Measurements from ENCODE around the gene ABR. TPM values are rescaled to one million over a fixed set of nuclear protein-coding genes. Genes with fewer than 3 reads are reported as not detected.

Gene ABR
- total RNA-seq, 1 experiment from 2014 or later = 172 TPM

- no peak for TF ChIP-seq SIN3A (IDR thresholded peaks at IDR 0.05; ENCODE audit: borderline replicate concordance, insufficient read depth, low read depth, low read length)
- no peak for TF ChIP-seq TCF7L2 (IDR thresholded peaks at IDR 0.05; ENCODE audit: low read depth, low read length)
- TF ChIP-seq, protein P1, sequence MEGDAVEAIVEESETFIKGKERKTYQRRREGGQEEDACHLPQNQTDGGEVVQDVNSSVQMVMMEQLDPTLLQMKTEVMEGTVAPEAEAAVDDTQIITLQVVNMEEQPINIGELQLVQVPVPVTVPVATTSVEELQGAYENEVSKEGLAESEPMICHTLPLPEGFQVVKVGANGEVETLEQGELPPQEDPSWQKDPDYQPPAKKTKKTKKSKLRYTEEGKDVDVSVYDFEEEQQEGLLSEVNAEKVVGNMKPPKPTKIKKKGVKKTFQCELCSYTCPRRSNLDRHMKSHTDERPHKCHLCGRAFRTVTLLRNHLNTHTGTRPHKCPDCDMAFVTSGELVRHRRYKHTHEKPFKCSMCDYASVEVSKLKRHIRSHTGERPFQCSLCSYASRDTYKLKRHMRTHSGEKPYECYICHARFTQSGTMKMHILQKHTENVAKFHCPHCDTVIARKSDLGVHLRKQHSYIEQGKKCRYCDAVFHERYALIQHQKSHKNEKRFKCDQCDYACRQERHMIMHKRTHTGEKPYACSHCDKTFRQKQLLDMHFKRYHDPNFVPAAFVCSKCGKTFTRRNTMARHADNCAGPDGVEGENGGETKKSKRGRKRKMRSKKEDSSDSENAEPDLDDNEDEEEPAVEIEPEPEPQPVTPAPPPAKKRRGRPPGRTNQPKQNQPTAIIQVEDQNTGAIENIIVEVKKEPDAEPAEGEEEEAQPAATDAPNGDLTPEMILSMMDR (IDR thresholded peaks at IDR 0.05) = peak; percentile 83
- TF ChIP-seq REST (IDR thresholded peaks at IDR 0.05; ENCODE audit: insufficient read depth in 1 of 2, low read depth in 2 of 2, low read length in 1 of 2) = no peak
- TF ChIP-seq POLR2AphosphoS5 (IDR thresholded peaks at IDR 0.05; ENCODE audit: low read depth, low read length) = no peak
- in situ Hi-C loops (cut with HindIII; ENCODE audit: low pct_unique_long_range_greater_than_20kb, low sequenced_read_pairs) = no loop called here
- intact Hi-C loops (cut with micrococcal nuclease; ENCODE audit: unreplicated experiment) = no loop called here
- no peaks in the 10 kb centered on the region for H3K9me3 ChIP-seq (ENCODE audit: control insufficient read depth, insufficient read depth, low read depth, low read length)
- DNase-seq (ENCODE audit: low read depth, low spot score) = no peak
- POLR2A ChIA-PET = no interaction called here
- H3K27ac ChIP-seq (ENCODE audit: low read length) = no peak overlapping the region
- no peak overlapping the region for H3K4me3 ChIP-seq (ENCODE audit: low read depth in 2 of 2, low read length in 2 of 2)
- peaks cover 6% of the 10 kb centered on the region for H3K36me3 ChIP-seq (ENCODE audit: control insufficient read depth, insufficient read depth, low read length)
- peak; percentile 68 for ATAC-seq
- BruUV-seq (replicated peaks) = no TSS peak
- no peaks in the 10 kb centered on the region for H3K27me3 ChIP-seq (ENCODE audit: control insufficient read depth, insufficient read depth, low read length)
- CTCF ChIA-PET = interaction anchor here (0.5 to 0.8 kb wide), 3 partner anchors 24 to 53 kb away, joined by 3 to 4 read pairs (median 3); no protein-coding TSS in a partner anchor
- H3K4me1 ChIP-seq (ENCODE audit: control insufficient read depth, insufficient read depth, low read length) = no peaks in the 10 kb centered on the region
Observed at GRCh38 chr17:1055751-1056645, 123.8 kb downstream of the ABR start.

- ChIA-PET POLR2A (no interaction called here), CTCF (no interaction called here)
- intact Hi-C loops (cut with micrococcal nuclease; ENCODE audit: unreplicated experiment) = no loop called here
- DNase-seq (ENCODE audit: low read depth, low spot score) = no peak
- BruUV-seq (replicated peaks) = TSS peak; percentile 72
- peaks cover 6% of the 10 kb centered on the region for H3K36me3 ChIP-seq (ENCODE audit: control insufficient read depth, insufficient read depth, low read length)
- H3K27ac ChIP-seq (ENCODE audit: low read length) = no peak overlapping the region
- H3K4me3 ChIP-seq (ENCODE audit: low read depth in 2 of 2, low read length in 2 of 2) = no peak overlapping the region
- in situ Hi-C loops (cut with HindIII; ENCODE audit: low pct_unique_long_range_greater_than_20kb, low sequenced_read_pairs) = no loop called here
- H3K4me1 ChIP-seq (ENCODE audit: control insufficient read depth, insufficient read depth, low read length) = no peaks in the 10 kb centered on the region
- no peak for ATAC-seq
- no peaks in the 10 kb centered on the region for H3K27me3 ChIP-seq (ENCODE audit: control insufficient read depth, insufficient read depth, low read length)
- H3K9me3 ChIP-seq (ENCODE audit: control insufficient read depth, insufficient read depth, low read depth, low read length) = no peaks in the 10 kb centered on the region
- no peak for TF ChIP-seq SIN3A (IDR thresholded peaks at IDR 0.05; ENCODE audit: borderline replicate concordance, insufficient read depth, low read depth, low read length)
Observed at GRCh38 chr17:1055231-1055630, 124.5 kb downstream of the ABR start.

GRCh38 chr17:1054656-1055055 lies 125.1 kb downstream of the ABR start:
- TF ChIP-seq, protein P1 (IDR thresholded peaks at IDR 0.05) = no peak
- ATAC-seq (no peak), DNase-seq (ENCODE audit: low read depth, low spot score) (no peak)
- no TSS peak for BruUV-seq (replicated peaks)
- intact Hi-C loops (cut with micrococcal nuclease; ENCODE audit: unreplicated experiment) = no loop called here
- H3K27ac ChIP-seq (ENCODE audit: low read length) = no peak overlapping the region
- in situ Hi-C loops (cut with HindIII; ENCODE audit: low pct_unique_long_range_greater_than_20kb, low sequenced_read_pairs) = no loop called here
- CTCF ChIA-PET = no interaction called here
- H3K9me3 ChIP-seq (ENCODE audit: control insufficient read depth, insufficient read depth, low read depth, low read length) = no peaks in the 10 kb centered on the region
- peaks cover 6% of the 10 kb centered on the region for H3K36me3 ChIP-seq (ENCODE audit: control insufficient read depth, insufficient read depth, low read length)
- no peak overlapping the region for H3K4me3 ChIP-seq (ENCODE audit: low read depth in 2 of 2, low read length in 2 of 2)
- H3K4me1 ChIP-seq (ENCODE audit: control insufficient read depth, insufficient read depth, low read length) = no peaks in the 10 kb centered on the region
- POLR2A ChIA-PET = no interaction called here
- H3K27me3 ChIP-seq (ENCODE audit: control insufficient read depth, insufficient read depth, low read length) = no peaks in the 10 kb centered on the region
